ENCODE measurements around the gene PFDN2. TPM values are rescaled to one million over a fixed set of nuclear protein-coding genes. Genes with fewer than 3 reads are reported as not detected.

PFDN2 gene
- total RNA-seq, 2 donors from 2014 or later = 92.6 to 122 TPM

DNA sequence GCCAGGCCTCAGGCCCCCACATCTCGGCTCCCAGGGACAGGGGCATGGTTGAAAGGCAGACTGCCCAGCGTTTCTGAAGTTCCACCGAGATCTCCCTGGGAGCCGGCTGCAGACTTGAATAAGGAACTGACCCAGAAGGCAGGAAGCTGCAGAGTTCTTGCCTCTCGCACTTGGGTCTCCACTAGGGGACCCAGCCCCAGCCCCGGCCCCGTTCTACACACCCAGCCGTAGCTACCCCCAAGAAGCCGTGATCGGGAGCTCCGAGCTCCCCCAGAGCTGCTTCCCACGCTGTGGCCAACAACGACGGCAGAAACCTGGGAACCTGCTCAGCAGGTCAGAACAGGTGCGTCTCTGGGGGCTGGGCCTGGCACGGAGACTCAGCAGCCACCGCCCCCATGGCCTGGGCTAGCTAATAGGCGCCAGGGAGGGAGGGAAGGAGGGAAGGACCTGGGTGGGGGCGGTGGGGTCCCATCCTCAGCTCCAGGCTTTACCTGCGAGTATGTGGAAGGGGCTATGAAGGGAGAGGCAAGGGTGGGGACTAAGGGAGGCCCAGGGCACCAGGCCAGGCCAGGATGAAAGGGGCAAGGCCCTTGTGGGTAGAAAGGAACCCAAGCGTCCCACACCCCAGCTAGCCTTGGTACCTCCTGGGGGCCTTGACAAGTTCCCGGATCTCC is 28.4 kb downstream of the PFDN2 start, which contains the start of gene NECTIN4:
Gene NECTIN4, minus strand, starts transcription at position 308 of the 674 bp plus-strand sequence. Its CDS starts 262 bp downstream, at position 46.
- H3K27me3 Mint-ChIP-seq = no peaks in the 10 kb centered on the region
- peaks cover 7 to 13% of the 10 kb centered on the region in 2 donors for H3K4me1 Mint-ChIP-seq (ENCODE audit: low read depth in 2 of 2)
- DNase-seq (ENCODE audit: low spot score) (no peak), ATAC-seq (no peak)
- no peak within 1 kb of the TSS for H3K27ac Mint-ChIP-seq
- no peaks in the 10 kb centered on the region for H3K36me3 Mint-ChIP-seq
- H3K9me3 Mint-ChIP-seq = no peaks in the 10 kb centered on the region
- no peak within 1 kb of the TSS for H3K4me3 Mint-ChIP-seq

DNA sequence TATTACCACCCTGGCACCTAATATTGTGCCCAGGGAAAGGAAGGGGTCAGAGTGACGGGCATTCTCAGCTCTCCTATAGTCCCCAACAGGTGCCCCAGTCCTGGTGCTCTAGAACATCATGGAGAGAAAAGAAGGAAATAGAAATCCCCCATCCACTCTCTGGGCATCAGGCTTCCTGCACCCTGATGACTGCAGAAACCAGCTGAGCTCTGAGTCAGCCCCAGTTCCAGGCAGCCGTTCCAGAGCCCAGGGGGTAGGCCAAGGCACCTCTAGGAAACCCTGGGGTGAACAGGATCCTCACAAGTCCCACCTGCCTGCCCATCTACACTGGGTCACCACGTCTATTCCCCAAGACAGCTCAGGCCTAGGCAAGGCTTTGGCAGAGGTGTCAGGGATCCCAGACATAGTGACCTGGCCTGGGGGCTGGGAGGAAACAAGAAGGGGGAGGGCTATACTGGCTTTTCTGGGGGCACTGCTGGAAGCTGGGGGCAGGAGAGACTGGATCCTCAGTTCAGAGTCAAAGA is 29.2 kb downstream of the PFDN2 start:
- ATAC-seq (no peak), DNase-seq (ENCODE audit: low spot score) (no peak)
- Mint-ChIP-seq H3K4me1 (ENCODE audit: low read depth in 2 of 2) (peaks cover 7 to 17% of the 10 kb centered on the region in 2 donors), H3K36me3 (no peaks in the 10 kb centered on the region), H3K4me3 (no peak overlapping the region), H3K27ac (no peak overlapping the region), H3K9me3 (no peaks in the 10 kb centered on the region), H3K27me3 (no peaks in the 10 kb centered on the region)

DNA sequence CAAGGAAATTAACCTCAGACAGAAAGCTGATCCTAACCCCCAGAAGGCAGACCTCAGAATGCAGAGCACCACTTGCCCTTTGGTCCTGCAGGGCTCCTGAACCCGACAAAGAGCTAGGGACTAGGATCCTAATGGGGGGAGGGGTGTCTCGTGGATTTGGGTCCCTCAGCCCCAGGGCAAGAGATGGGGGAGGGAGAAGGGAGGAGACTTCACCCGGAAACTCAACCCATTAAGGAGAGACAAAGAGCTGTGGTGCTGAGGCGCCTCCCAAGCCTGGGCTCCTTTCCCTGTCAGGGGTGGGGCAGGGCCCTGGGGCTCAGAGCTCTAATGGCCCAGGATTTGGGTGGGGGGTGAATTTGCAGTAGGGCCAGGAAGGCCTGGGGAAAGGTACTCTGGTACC is 31.4 kb downstream of the PFDN2 start:
- Mint-ChIP-seq H3K36me3 (no peaks in the 10 kb centered on the region), H3K4me3 (no peak overlapping the region), H3K27ac (peak overlapping the region in 1 of 2 donors; percentile 33), H3K27me3 (no peaks in the 10 kb centered on the region), H3K4me1 (ENCODE audit: low read depth in 2 of 2) (peaks cover 0 to 8% of the 10 kb centered on the region in 2 donors), H3K9me3 (no peaks in the 10 kb centered on the region)
- no peak for ATAC-seq
- DNase-seq (ENCODE audit: low spot score) = no peak

GRCh38 chr1:161085165-161085564 is 32.7 kb downstream of the PFDN2 start:
- H3K36me3 Mint-ChIP-seq = no peaks in the 10 kb centered on the region
- no peaks in the 10 kb centered on the region for H3K9me3 Mint-ChIP-seq
- ATAC-seq (no peak), DNase-seq (ENCODE audit: low spot score) (no peak)
- no peak overlapping the region for H3K4me3 Mint-ChIP-seq
- no peak overlapping the region for H3K27ac Mint-ChIP-seq
- H3K27me3 Mint-ChIP-seq = no peaks in the 10 kb centered on the region
- peaks cover 0 to 8% of the 10 kb centered on the region in 2 donors for H3K4me1 Mint-ChIP-seq (ENCODE audit: low read depth in 2 of 2)

DNA sequence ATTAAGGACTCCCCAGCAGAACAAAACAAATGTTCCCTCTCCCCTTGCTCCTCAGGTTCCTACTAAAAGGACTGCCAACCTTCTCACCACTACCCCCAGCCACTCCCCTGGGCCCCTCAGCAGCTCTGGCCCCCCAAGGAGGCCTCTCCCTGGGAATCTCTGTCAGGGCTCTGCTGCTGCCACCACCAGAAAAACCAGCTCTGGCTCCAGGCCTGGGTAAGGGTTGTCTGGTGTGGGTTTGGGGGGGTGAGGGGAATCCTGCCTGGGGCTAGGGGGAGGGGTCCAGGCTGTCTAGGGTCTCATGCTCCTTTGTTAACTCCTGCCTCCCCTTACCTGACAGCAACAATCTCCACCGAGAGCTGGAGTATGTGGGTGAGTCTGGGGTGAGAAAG is 33.2 kb downstream of the PFDN2 start:
- H3K36me3 Mint-ChIP-seq = no peaks in the 10 kb centered on the region

GRCh38 chr1:161083748-161084596 is 33.9 kb downstream of the PFDN2 start:
- peak overlapping the region in 1 of 2 donors; percentile 4 for H3K27ac Mint-ChIP-seq

More for the DNA sequence above, 33.2 kb downstream of the PFDN2 start:
- H3K9me3 Mint-ChIP-seq = no peaks in the 10 kb centered on the region
- H3K4me1 Mint-ChIP-seq (ENCODE audit: low read depth in 2 of 2) = peaks cover 0 to 12% of the 10 kb centered on the region in 2 donors
- H3K4me3 Mint-ChIP-seq = no peak overlapping the region
- no peak for DNase-seq (ENCODE audit: low spot score)
- H3K27me3 Mint-ChIP-seq = no peaks in the 10 kb centered on the region
- peak overlapping the region in 1 of 2 donors; percentile 4 for H3K27ac Mint-ChIP-seq
- ATAC-seq = no peak

DNA sequence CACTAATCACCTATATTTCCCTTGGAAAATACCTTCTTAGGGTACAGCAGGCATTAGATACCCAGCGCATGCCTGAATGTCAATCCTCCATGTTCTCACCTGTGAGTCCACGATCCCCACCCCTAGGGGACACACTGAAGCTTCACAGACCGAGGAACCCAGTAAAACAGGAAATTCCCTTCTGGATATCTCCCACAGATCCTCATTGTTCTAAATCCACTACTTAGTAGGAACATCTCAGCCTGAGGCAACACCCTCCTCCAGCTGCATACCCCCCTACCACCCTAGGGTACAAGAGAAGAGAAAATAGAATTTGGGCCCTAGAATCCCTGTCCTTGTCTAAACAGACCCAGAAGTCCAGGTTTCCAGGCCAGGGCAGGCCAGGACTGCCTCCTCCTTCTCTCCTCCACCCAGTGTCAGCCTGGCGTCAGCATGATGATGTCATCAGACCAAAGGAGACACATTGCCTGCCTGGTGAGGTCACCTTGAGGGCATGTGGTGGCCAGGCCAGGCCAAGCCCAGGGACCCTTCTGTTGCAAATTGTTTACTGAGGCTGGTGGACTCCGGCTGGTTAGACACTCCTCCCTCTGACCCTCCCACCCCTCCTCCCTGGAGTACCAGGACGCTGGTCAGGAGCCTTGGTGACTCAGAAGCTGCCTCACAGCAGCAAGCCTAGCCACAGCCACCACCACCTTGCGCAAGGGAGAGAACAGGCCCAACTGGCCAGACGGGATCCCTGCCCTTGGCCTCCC is 34.7 kb downstream of the PFDN2 start:
- Mint-ChIP-seq H3K27me3 (no peaks in the 10 kb centered on the region), H3K4me3 (no peak overlapping the region), H3K4me1 (ENCODE audit: low read depth in 2 of 2) (peaks cover 0 to 12% of the 10 kb centered on the region in 2 donors), H3K9me3 (no peaks in the 10 kb centered on the region), H3K36me3 (no peaks in the 10 kb centered on the region), H3K27ac (peak overlapping the region in 1 of 2 donors; percentile 47)
- DNase-seq (ENCODE audit: low spot score) (peak; percentile 79), ATAC-seq (peak; percentile 88 to 90)

More at GRCh38 chr1:161083748-161084596, 33.9 kb downstream of the PFDN2 start:
- no peaks in the 10 kb centered on the region for H3K9me3 Mint-ChIP-seq
- H3K36me3 Mint-ChIP-seq = no peaks in the 10 kb centered on the region
- no peaks in the 10 kb centered on the region for H3K27me3 Mint-ChIP-seq
- no peak overlapping the region for H3K4me3 Mint-ChIP-seq
- H3K4me1 Mint-ChIP-seq (ENCODE audit: low read depth in 2 of 2) = peaks cover 0 to 12% of the 10 kb centered on the region in 2 donors
- DNase-seq (ENCODE audit: low spot score) (no peak), ATAC-seq (no peak)

DNA sequence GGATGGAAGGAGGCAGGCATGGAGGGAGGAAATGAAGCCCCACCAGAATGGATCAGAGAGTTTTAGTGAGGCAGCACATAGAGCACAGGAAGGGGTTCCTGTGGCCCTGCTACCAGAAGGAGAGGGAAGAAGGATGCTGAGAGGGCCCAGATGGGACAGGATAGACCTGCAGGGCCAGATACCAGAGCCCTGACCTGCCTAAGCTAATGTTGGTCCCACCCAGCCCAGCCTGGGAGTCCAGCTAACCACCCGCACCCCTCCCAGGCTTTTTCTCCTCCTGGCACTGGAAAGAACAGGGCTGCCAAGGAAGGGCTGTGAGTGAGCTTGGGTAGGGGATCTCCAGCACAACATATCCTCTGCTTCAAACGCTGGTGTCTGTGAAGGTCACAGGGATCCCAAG is 35.4 kb downstream of the PFDN2 start:
- H3K4me1 Mint-ChIP-seq (ENCODE audit: low read depth in 2 of 2) = peaks cover 0 to 12% of the 10 kb centered on the region in 2 donors
- DNase-seq (ENCODE audit: low spot score) (no peak), ATAC-seq (no peak)
- H3K4me3 Mint-ChIP-seq = no peak overlapping the region
- no peaks in the 10 kb centered on the region for H3K36me3 Mint-ChIP-seq
- H3K27me3 Mint-ChIP-seq = no peaks in the 10 kb centered on the region
- H3K27ac Mint-ChIP-seq = peak overlapping the region in 1 of 2 donors; percentile 47
- no peaks in the 10 kb centered on the region for H3K9me3 Mint-ChIP-seq

DNA sequence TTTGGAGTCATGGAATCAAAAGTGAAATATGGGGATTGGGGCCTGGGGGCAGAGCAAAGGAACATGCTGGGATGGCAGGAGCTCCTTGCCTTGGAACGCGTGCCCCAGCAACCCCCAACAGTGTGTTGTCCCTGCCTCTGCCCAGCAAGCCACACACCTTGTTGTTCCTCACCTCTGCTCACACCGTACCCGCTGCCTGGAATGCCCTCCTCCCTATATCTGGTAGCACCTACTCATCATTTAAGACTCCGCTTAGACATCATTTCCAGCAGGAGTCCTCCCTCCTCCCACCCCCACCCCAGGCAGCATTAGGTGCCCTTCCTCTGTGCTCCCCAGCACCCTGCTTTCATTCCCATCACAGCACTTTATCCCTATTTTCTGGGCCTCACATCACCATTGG is 36.3 kb downstream of the PFDN2 start:
- Mint-ChIP-seq H3K4me1 (ENCODE audit: low read depth in 2 of 2) (peaks cover 0 to 12% of the 10 kb centered on the region in 2 donors), H3K27ac (peak overlapping the region in 1 of 2 donors; percentile 30), H3K27me3 (no peaks in the 10 kb centered on the region), H3K4me3 (no peak overlapping the region), H3K9me3 (no peaks in the 10 kb centered on the region), H3K36me3 (no peaks in the 10 kb centered on the region)
- DNase-seq (ENCODE audit: low spot score) = no peak
- ATAC-seq = no peak

- H3K27me3 Mint-ChIP-seq = no peaks in the 10 kb centered on the region
- H3K4me3 Mint-ChIP-seq = no peak overlapping the region
- no peak for DNase-seq (ENCODE audit: low spot score)
- H3K4me1 Mint-ChIP-seq (ENCODE audit: low read depth in 2 of 2) = peaks cover 0 to 12% of the 10 kb centered on the region in 2 donors
- H3K9me3 Mint-ChIP-seq = no peaks in the 10 kb centered on the region
- no peaks in the 10 kb centered on the region for H3K36me3 Mint-ChIP-seq
- no peak for ATAC-seq
- H3K27ac Mint-ChIP-seq = no peak overlapping the region
Observed at GRCh38 chr1:161080441-161081405, 37.1 kb downstream of the PFDN2 start.

DNA sequence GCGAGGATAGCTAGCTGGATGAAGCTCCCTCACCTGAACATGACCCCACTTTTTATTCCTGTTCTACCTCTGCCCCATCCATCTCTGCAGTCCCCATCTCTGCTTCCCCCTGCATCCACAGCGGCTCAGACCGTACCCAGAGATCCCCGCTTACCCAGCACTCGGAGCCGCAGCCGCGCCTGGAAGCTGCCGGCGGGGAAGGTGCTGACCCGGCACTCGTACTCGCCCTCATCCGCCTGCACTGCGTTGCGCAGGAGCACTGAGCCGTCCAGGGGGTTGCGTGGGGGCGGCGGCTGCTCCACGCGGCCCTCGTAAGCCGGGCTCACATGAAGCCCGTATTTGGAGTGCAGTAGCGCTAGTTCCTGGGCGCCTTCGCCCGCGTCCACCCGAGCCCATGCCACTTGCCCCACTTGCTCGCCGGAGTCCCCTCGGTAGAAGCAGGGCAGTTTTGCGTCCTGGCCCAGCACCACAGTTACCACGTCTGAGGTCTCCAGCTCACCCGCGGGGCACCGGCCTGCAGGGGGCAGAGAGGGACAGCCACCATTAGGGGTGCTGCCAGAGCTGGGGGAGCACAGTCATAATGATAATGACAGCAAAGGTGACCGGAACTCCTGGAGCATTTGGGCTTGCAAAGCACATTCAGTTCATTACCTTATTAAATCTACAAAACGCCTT is 38.3 kb downstream of the PFDN2 start:
- ATAC-seq (no peak), DNase-seq (ENCODE audit: low spot score) (no peak)
- H3K4me1 Mint-ChIP-seq (ENCODE audit: low read depth in 2 of 2) = peaks cover under 1 to 14% of the 10 kb centered on the region in 2 donors
- no peaks in the 10 kb centered on the region for H3K27me3 Mint-ChIP-seq
- H3K9me3 Mint-ChIP-seq = no peaks in the 10 kb centered on the region
- no peak overlapping the region for H3K4me3 Mint-ChIP-seq
- no peaks in the 10 kb centered on the region for H3K36me3 Mint-ChIP-seq
- H3K27ac Mint-ChIP-seq = peak overlapping the region in 1 of 2 donors; percentile 47

- peaks cover 5 to 15% of the 10 kb centered on the region in 2 donors for H3K4me1 Mint-ChIP-seq (ENCODE audit: low read depth in 2 of 2)
- no peaks in the 10 kb centered on the region for H3K27me3 Mint-ChIP-seq
- H3K36me3 Mint-ChIP-seq = no peaks in the 10 kb centered on the region
- no peak overlapping the region for H3K4me3 Mint-ChIP-seq
- ATAC-seq (no peak), DNase-seq (ENCODE audit: low spot score) (no peak)
- no peaks in the 10 kb centered on the region for H3K9me3 Mint-ChIP-seq
- no peak overlapping the region for H3K27ac Mint-ChIP-seq
Observed at GRCh38 chr1:161077426-161077825, 40.4 kb downstream of the PFDN2 start.
